GM18873 (cell line): ENCODE data around the gene CWC22.
A peak's percentile ranks its signal among the peaks of the same experiment; 100 is the strongest.
"Not testable (repeated sequence)": the region's sequence is repeated elsewhere in the genome, so short reads cannot be mapped to it uniquely, and the experiment has no call there.

ENCODE experiments used
- ATAC-seq: cut with Tn5 transposase; IDR thresholded peaks from one replicate; pipeline ENCODE4 v1.9.1; 2021; ENCODE audit warnings: mild to moderate bottlenecking, moderate library complexity, moderate number of reproducible peaks; ENCODE audit not compliant: unreplicated experiment, low FRiP score

CWC22 gene

DNA sequence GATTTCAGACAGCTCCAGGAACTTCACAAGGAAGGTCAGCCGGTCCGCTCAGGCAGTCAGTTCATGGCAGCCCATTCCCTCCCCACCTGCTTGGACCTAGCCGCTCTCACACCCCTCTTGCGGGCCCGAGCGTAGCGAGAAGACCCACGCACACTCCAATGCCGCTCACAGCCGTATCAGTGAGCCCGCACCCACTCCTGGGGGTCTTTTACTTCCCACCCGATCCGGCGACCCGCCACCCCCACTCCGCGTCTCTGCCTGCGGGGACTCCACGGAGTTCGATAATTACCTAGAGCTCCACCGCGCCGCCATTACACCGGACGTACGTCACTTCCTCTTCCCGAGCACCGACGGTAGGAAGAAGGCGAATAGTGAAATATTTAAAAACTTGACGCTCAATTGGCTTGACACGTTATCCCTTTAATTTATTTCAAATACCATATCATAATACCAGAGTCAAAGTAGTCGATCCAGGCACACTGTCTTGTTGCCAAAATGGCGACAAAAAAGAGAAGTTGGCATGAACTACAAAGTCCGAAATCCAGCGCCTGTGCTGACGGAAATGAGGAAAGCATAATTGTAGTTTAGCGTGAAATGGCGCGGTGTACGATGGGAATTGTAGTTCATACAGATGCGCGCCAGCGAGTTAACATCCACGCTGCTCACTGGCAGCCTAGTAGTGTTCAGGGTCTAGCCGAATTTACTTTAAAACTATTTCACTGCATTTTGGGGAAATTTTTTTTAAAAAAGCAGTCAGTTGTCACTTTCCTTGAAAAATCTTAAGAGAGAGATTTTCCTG, at the start of gene CWC22:
TSS of gene CWC22 (minus strand) at position 517 of the 799 bp plus-strand sequence. CDS start 13,956 bp downstream, outside the sequence.
- ATAC-seq, result peak; percentile 98

DNA sequence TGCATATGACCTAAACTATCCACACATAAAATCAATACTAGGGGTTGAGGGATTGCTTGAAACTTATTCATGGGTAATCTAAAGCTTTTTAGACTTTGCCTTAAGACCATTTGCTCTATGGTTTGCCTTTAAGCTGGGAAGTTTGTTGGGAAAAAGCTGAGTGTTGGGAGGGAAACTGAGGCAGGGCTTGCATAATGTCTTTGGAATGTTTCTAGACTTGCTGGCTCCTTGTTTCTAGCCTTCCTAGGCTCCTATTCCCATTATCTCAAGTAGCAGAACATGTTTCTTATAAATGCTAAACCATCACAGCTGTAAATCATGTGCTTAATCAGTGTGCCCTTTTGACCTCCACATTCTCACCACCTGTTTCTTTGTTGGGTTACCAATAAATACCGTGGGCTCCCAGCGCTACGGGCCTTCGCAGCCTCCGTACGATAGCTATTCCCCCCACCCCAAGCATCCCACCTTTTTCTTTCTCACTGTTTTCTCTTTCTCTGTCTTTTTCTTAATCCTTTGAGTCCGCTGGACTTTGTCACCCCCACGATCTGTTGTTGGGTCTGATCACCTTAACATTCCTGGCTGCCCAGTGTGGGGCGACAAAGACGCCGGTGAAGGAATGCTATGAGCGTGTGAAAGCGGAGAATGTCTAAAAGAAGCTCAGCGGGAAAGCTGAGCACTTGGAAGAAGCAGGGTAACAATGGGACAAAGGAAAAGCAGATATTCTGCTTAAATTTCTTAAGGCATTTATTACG, 49.4 kb upstream of the CWC22 start:
- ATAC-seq, result no peak

DNA sequence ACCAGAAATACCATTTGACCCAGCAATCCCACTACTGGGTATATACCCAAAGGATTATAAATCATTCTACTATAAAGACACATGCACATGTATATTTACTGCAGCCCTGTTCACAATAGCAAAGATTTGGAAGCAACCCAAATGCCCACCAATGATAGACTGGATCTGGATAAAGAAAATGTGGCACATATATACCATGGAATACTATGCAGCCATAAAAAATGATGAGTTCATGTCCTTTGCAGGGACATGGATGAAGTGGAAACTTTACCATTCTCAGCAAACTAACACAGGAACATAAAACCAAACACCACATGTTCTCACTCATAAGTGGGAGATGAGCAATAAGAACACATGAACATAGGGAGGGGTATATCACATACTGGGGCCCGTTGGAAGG, 47.5 kb upstream of the CWC22 start:
- not testable (repeated sequence) for ATAC-seq

DNA sequence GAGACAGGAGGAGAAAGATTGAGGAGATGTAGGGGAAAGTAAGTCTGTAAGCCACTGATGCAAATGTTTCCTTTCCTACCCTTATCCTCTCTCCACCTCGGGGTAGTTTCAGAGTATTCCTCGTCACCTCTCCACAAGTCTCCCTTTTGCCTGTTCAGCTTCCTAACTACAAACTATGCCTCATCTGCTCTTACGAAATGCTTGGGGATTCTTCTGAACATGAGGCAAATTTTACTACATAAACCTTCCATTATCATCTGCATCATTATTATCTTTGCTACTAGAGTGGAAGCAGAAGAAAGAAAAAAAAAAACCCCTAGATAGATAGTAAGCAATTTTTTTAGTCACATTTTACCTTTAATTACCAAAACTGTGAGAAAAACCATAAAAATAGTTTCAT, 43.1 kb upstream of the CWC22 start:
- ATAC-seq, result no peak

DNA sequence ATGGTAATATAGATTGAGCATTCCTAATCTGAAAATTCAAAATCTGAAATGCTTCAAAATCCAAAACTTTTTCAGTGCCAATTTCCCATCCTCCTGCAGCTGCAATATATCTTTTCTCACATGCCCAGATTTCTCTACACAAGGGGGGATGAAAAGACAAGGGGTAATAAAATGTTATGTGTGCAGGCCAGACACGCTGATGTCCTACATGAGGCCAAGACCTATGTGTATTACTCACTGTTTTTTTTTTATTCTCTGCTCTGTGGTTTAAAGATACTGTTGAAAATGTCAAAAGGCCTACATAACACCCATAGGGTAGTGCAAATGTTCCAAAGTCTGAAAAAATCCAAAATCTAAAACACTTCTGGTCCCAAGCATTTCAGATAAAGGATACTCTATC, 41.2 kb upstream of the CWC22 start:
- no peak for ATAC-seq

DNA sequence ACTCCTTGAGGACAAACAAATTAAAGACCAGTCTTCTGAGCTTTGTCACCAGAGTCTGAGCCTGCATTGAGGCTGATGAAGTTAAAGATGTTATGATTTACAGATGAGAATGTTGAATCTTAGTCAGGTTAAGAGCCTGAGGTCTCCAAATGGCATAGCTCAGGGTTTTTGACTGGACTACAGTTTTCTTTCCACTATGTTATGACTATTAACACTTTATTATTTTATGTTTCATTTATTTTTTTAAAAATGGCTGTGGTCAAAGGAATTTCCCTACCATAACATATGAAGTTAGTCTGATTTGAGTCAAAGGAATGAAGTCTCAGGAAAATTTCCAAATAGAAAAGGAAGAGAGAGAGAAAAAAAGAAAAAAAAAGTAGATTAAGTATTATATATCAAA, 39.7 kb upstream of the CWC22 start:
- no peak for ATAC-seq

DNA sequence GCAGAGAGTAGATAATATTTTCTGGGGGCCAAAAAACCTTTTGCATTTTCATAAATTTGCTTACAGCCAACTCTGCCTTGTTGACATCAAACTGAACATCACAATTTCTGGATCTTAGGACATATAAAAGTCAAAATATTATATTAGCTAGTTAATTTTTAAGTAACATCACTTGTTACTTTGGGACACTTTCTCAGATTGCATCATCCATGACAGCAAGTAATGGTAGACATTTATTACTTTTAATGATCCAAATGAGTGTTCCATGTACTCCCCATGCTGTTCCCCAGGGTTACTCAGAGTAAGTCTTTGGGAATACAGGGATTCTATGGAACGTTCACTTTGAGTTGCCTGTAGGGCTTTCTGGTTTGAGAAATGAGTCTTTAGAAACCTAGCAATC, 39.1 kb upstream of the CWC22 start:
- no peak for ATAC-seq

DNA sequence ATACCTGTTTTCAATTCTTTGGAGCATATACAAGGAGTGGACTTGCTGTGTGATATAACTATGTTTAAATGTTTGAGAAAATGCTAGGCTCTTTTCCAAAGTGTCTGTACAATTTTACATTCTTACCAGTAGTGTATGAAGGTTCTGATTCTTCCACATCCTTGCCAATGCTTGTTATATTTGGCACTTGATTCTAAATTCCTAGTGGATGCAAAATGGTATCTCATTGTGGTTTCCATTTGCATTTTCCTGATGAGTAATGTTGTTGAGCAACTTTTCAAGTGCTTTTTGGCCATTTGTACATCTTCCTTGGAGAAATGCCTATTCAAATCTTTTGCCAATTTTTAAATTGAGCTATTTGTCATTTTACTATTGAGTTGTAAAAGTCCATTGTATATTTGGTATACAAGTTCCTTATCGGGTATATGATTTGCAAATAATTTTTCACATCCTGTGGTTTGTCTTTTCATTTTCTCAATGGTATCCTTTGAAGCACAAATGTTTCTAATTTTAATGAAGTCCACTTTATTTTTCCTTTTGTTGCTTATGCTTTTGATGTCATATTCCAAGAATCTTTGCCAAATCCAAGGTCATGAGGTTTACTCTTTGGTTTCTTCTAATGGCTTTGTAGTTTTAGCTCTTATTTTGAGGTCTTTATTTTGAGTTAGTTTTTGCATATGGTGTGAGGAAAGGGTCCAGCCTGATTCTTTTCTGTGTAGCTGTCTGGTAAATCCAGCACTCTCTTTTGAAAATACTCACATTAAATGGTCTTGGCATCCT, 33.2 kb upstream of the CWC22 start:
- ATAC-seq, result no peak

DNA sequence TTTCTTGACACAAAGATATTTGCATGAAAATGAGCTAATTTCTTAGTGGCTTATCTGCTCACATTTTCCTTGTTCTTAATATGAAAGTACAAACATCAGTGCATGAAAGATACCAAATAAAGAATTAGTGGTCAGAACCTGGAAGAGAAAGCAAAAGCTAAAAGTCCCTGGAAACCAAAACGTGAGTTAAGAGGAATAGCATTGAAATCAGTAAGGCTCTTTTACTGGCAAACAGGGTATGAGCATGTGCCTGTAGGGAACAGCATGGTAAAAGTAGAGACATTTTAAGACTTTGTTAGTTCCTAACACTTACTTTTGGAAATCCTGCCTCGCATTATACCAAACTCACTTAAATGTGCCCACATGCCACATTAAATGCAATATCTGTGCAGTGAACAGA, 31.9 kb upstream of the CWC22 start:
- ATAC-seq, result no peak

DNA sequence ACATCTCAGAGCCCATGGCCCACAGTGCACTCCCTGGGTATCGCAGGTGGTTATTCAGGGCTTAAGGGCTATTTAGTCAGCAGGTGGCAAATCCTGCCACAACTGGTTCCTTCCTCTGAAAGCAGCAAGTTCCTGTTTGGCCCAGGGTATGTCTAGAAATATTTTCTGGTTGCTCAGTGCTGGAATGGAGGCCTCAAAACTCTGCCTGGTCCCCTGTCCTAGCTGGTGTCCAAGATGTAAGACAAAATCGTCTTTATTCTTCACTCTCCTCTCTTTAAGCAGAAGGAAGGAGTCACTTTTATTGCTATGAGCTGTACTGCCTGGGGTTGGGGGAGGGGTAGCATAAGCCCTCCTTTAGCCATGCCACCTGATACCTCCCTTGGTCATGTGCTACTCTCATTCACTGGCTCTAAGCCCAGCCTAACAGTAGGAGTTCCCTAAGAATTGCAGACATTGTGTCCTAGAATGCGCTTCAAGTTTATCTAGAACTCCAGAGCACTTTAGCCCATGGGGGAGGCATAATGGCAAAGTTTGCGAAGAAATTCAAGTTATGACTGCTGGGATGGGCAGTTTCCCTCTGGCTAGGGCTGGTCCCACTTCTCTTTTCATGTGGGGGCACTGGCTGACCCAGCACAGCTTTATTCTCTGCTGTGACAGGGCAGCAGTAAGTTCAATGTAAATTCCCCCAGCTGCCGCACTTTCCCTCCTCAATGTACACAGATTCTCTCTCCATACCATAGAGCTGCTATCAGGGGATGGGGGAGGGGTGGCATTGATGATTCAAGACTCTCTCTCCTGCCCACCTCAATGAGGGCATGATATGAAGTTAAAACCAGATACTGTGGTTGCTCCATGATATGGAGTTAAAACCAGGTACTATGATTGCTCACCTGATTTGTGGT, 27.1 kb upstream of the CWC22 start:
- ATAC-seq, result no peak

DNA sequence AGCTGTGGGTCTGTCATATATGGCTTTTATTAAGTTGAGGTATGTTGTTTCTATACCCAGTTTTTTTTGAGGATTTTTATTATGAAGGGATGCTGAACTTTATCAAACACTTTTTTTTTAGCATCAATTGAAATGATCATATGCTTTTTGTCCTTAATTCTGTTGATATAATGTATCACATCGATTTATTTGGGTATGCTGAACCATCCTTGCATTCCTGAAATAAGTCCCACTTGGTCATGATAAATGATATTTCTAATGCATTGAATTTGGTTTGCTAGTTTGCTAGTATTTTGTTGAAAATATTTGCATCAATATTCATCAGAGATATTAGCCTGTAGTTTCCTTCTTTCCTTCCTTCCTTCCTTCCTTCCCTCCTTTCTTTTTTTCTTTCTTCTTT, 22.5 kb upstream of the CWC22 start:
- ATAC-seq, result no peak

DNA sequence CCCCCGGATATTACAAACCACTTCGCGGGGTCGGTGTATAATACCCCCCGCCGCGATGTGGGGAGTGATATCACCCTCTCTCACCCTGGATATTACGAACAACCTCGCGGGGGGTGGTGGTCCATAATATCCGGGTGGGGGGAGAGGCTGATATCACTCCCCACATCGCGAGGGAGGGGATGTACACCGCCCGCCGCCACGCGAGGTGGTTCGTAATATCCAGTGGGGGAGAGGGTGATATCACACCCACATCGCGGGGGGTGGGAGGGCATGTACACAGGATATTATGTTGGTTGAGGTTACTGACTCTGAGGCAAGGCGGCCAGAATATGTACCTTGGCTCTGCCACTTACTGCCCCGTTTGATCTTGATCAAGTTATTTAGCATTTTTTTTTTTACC, 14.8 kb upstream of the CWC22 start:
- no peak for ATAC-seq

DNA sequence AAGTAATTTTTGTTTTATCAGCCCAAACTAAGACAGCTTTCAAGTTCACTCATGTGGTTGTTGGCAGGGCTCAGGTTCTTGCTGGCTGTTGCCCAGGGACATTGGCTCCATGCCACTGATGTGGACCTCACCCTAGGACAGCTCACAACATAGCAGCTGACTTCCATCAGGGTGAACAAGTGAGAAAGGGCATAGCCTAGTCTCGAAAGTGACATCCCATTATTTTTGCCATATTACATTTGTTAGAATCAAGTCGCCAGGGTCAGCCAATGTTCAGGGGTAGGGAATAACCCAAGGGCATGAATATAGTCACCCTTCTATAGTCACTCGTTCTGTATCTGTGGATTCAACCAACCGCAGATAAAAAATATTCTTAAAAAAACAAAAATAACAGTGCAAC, 10.7 kb upstream of the CWC22 start:
- no peak for ATAC-seq

DNA sequence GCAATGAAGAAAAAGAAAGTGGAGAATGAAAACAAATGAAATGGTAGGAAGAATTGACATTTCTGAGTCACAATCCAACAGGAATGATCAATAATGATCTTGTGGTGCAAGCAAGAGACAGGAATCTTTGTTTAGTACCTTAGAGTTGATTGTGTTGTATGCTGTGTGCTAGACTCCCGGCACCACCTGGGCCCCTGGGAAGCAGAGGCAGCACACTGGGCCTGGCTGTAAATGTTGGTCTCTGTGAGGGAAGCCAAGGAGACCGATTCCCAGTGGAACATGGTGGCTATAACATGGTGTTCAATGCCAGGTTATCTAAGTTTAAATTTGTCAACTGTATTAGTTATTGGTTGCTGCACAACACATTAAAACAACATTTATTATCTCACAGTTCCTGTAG, 9.8 kb upstream of the CWC22 start:
- no peak for ATAC-seq

DNA sequence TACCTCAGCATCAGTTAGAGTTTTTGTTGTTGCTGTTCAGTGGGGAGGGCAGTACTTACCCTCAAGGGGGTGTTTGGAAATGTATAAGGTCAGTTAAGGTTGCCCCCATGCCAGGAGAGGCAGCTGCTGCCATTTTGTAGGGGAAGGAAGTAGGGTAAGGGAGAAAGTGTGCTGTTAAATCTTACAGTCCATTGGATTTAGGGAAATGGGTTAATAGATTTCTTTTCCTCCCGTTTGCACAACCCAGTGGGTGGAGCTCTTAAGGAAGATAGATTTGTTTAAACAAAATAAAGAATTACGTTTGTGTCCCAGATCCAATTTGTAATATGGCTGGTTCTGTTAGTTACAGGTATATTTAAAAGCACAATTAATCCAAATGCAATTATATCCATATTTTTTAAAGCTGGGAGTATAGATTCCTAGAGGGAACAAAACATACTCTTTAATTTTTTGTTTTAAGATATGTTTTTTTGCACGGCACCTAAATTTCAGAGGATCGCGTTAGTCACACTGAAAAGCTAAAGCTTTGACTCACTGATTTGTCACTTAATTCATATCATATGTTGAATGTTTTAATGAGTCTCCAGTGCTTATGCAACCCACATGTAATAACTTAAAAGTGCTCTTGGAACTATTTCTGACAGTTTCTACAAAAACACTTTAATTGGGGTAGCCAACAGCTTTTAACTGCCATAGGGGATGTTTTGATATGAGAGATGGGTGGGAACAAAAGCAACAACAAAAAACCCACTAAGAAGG, 9.0 kb upstream of the CWC22 start:
- ATAC-seq, result no peak

DNA sequence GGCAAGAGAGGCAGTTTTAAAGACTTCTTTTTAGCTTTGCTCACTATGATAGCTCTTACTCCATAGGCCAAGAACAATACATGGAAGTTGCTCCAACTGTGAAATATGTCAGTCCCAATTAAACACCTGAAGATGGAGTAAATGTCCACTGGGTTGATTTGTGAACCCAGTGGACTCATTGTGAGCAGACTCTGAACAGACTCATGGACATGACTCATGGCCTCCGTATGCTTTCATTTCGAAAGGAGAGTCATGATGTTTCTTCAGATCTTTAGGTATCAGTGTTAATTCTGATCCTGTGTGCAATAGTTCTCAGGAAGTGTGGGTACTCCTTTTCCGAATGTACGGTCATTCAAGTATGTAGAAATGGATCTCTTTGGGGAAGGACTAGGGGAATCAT, 5.4 kb upstream of the CWC22 start:
- no peak for ATAC-seq

DNA sequence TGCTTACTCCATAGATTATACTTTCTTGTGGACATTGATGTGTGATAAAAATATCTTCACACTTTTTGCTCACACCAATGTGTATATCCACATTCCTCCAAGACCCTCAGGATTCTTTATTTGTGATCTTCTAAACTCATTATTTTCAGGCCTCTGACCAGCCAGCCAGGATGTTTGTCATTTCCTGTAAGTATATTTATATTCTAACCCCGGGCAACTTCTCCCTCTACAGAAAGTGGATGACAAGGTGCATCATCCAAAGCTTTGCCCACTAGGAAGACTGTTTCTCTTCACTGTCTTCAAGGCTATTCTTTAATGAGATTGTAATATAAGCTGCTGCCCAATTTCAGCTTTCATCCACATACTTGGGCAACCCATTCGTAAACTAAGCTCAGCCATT, 3.6 kb upstream of the CWC22 start:
- ATAC-seq, result no peak

DNA sequence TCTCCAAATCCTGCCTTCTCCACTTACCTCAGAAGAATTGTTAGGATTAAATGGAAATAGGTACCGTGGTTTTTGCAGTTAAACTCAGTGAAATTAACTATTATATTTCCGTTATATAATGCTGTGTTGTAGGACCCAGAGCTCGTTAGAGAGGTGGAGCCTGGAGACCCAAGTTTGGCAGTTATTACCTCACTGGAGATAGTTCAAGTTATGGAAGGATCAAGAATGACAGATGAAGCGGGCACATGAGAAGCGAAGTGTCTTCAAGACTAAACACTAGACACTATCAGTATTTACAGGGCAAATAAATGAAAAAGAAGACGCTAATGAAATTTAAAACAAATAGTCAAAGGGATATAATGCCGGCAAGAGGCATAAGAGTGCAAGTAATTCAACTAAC, 866 bp downstream of the CWC22 start:
- no peak for ATAC-seq

DNA sequence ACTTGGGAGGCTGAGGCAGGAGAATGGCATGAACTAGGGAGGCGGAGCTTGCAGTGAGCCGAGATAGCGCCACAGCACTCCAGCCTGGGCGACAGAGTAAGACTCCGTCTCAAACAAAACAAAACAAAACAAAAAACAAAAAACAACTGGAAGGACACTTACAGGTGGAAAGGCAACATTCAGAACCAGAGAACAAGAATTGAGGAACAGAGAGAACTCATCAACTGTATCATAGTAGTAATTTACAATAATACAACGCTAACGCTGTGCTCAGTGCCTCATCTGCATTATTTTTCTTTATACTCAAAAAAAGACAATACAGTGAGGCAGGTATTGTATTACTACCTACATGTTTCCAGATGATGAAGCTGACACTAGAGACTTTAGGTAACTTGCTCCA, 1.6 kb downstream of the CWC22 start:
- ATAC-seq, result not testable (repeated sequence)

DNA sequence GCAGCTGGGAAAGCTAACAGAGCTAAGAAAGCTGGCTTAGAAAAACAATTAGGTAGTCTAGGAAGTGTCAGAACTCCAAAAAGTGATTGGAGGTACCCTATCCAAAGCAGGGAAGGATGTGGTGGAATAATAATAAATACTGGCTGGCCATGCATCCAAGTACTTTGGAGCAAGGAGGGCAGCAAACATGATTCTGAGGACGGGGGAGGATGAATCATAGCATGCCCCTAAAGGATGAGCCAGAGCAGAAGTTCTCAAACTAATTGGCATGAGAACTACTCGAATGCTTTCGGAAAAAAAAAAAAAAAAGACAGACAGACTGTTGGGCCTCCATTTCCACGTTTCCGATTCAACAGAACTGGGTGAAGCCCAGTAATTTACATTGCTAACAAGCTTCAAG, 2.4 kb downstream of the CWC22 start:
- no peak for ATAC-seq
